GM12865 (cell line): Measurements from ENCODE around the gene PLEKHF1.
A peak's percentile ranks its signal among the peaks of the same experiment; 100 is the strongest.
"Not testable (repeated sequence)": the region's sequence is repeated elsewhere in the genome, so short reads cannot be mapped to it uniquely, and the experiment has no call there.

Experiments used
- DNase-seq: peaks from one replicate; pipeline ENCODE4 v3.0.0; 2010; ENCODE audit warnings: low read depth
- H3K4me3 ChIP-seq: 2 replicates; pipeline ENCODE4 v1.5.1; 2011; ENCODE audit warnings: mild to moderate bottlenecking, low read depth, low read length, control low read depth
- TF ChIP-seq, protein P1 (sequence below): IDR thresholded peaks from 2 replicates; pipeline ENCODE4 v1.5.1; 2011; ENCODE audit warnings: low read length, control low read depth, low read depth, inconsistent platforms; ENCODE audit not compliant: insufficient read depth; ENCODE audit errors: missing control alignments

PLEKHF1 gene

GRCh38 chr19:29670255-29670654 lies 5.0 kb downstream of the PLEKHF1 start:
- no peak overlapping the region for H3K4me3 ChIP-seq
- DNase-seq: no peak
- TF ChIP-seq, protein P1, sequence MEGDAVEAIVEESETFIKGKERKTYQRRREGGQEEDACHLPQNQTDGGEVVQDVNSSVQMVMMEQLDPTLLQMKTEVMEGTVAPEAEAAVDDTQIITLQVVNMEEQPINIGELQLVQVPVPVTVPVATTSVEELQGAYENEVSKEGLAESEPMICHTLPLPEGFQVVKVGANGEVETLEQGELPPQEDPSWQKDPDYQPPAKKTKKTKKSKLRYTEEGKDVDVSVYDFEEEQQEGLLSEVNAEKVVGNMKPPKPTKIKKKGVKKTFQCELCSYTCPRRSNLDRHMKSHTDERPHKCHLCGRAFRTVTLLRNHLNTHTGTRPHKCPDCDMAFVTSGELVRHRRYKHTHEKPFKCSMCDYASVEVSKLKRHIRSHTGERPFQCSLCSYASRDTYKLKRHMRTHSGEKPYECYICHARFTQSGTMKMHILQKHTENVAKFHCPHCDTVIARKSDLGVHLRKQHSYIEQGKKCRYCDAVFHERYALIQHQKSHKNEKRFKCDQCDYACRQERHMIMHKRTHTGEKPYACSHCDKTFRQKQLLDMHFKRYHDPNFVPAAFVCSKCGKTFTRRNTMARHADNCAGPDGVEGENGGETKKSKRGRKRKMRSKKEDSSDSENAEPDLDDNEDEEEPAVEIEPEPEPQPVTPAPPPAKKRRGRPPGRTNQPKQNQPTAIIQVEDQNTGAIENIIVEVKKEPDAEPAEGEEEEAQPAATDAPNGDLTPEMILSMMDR: no peak

GRCh38 chr19:29671026-29671392 lies 5.7 kb downstream of the PLEKHF1 start:
- not testable (repeated sequence) for DNase-seq
- peak overlapping the region; percentile 27 for H3K4me3 ChIP-seq

DNA sequence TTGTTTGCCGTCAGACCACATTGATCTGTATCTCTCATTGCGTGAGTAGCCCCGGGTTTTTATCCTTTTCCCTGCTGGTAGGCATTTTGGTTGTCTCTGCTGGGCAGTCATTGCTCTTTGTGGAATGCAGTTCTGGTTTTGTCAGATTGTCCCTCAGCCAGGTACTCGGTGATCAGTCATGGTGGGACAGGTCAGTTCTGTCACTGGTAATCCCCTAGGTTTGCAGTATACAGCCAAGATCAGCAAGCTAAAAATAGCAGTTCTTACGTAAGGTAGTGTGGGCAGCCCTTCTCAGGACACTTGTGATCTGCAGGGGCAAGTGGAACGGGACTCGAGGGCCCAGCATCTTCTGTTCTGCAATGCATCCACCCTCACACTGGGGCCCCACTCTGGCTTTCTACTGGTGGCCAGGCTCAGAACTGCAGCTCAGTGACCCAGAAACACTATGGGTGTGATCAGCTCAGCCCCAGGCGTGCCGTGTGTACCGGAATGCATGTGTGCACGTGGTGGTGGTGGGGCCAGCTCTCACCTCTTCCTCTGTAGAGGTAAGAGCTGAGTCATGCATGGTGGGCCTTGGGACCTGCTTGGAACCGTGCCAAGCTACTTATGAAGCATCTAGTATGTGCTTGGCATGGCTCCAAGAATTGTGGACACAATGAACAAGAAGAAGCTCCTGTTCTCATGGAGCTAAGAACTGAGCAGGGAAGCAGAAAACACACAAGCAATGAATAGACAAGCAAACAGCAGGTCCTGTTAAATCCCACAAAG lies 6.3 kb downstream of the PLEKHF1 start:
- peak overlapping the region; percentile 27 for H3K4me3 ChIP-seq
- TF ChIP-seq, protein P1: peak; percentile 65
- DNase-seq: peak; percentile 98

- TF ChIP-seq, protein P1: no peak
- no peak for DNase-seq
- peak overlapping the region; percentile 16 for H3K4me3 ChIP-seq
Observed at GRCh38 chr19:29672319-29672932, 7.2 kb downstream of the PLEKHF1 start.

DNA sequence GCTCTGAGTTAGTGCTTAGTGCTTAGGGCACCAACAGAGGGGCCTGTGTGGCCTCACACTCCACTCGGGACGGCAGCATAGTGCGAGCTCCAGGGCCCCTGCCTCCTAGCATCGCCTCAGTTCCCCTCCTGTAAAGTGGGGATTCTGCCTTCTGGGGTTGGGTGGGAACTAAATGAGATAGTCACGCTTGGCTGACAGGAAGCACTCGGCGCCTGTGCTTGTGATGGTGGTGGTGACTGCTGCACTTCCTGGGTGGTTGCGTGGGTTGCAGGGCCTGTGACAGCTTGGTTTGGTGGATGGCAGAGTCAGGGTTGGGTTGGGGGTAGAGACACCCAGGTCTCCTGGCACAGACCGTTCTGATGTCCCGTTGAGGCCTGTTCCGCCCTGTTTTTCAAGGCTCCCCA lies 7.7 kb downstream of the PLEKHF1 start:
- TF ChIP-seq, protein P1: no peak
- DNase-seq: peak; percentile 86
- peak overlapping the region; percentile 16 for H3K4me3 ChIP-seq

- no peak for DNase-seq
- H3K4me3 ChIP-seq: peak overlapping the region; percentile 16
- TF ChIP-seq, protein P1: no peak
Observed at GRCh38 chr19:29673451-29674371, 8.4 kb downstream of the PLEKHF1 start.
